Neural progenitor cell (in vitro differentiated cells): ENCODE results near the gene TRAPPC2L. TPM values are rescaled to one million over a fixed set of nuclear protein-coding genes. Genes with fewer than 3 reads are reported as not detected.

Source experiments
- DNase-seq: peaks from one replicate; pipeline ENCODE4 v3.0.0-alpha.2; 2016; ENCODE audit warnings: low spot score
- H2AFZ ChIP-seq: fragments of 200-600 bp; sonication (generic); replicated peaks from 2 replicates; pipeline ENCODE4 v1.6.1; 2016; ENCODE audit warnings: antibody characterized with exemption
- H3F3A ChIP-seq: fragments of 200-600 bp; sonication (generic); 2 replicates; pipeline ENCODE4 v1.6.1; 2016; ENCODE audit warnings: antibody characterized with exemption, low read depth
- H3K27ac ChIP-seq: fragments of 200-600 bp; sonication (generic); 2 replicates; pipeline ENCODE4 v1.5.1; 2016; ENCODE audit warnings: mild to moderate bottlenecking
- H3K27me3 ChIP-seq: fragments of 200-600 bp; sonication (generic); 2 replicates; pipeline ENCODE4 v1.6.1; 2016; ENCODE audit warnings: mild to moderate bottlenecking, moderate library complexity
- H3K36me3 ChIP-seq: fragments of 200-600 bp; sonication (generic); 2 replicates; pipeline ENCODE4 v1.5.1; 2016
- H3K4me1 ChIP-seq: fragments of 200-600 bp; sonication (generic); 2 replicates; pipeline ENCODE4 v1.6.1; 2016; ENCODE audit warnings: mixed run types
- H3K4me2 ChIP-seq: fragments of 200-600 bp; sonication (generic); 2 replicates; pipeline ENCODE4 v1.6.1; 2016
- H3K4me3 ChIP-seq: fragments of 200-600 bp; sonication (generic); 2 replicates; pipeline ENCODE4 v1.5.1; 2016
- H3K79me2 ChIP-seq: fragments of 200-600 bp; sonication (generic); 2 replicates; pipeline ENCODE4 v1.6.1; 2016; ENCODE audit warnings: low read depth
- H3K9ac ChIP-seq: fragments of 200-600 bp; sonication (generic); 2 replicates; pipeline ENCODE4 v1.6.1; 2016
- H3K9me3 ChIP-seq: fragments of 200-600 bp; sonication (generic); 2 replicates; pipeline ENCODE4 v1.5.1; 2016; ENCODE audit warnings: low read depth
- H4K20me1 ChIP-seq: fragments of 200-600 bp; sonication (generic); 2 replicates; pipeline ENCODE4 v1.6.1; 2016; ENCODE audit warnings: low read depth
- H3K27ac Mint-ChIP-seq: 3 replicates; pipeline ENCODE4 v1.8.0; 2021; ENCODE audit warnings: mixed read lengths
- H3K27me3 Mint-ChIP-seq: 2 replicates; pipeline ENCODE4 v1.8.0; 2022; ENCODE audit warnings: low read depth, mild to moderate bottlenecking, inconsistent platforms, moderate library complexity, mixed read lengths; ENCODE audit not compliant: insufficient read depth
- H3K36me3 Mint-ChIP-seq: 3 replicates; pipeline ENCODE4 v1.8.0; 2021; ENCODE audit warnings: mixed read lengths
- H3K4me1 Mint-ChIP-seq: 3 replicates; pipeline ENCODE4 v1.8.0; 2021; ENCODE audit warnings: mixed read lengths
- H3K4me3 Mint-ChIP-seq: 3 replicates; pipeline ENCODE4 v1.8.0; 2021; ENCODE audit warnings: mild to moderate bottlenecking, moderate library complexity, mixed read lengths
- H3K9me3 Mint-ChIP-seq: 3 replicates; pipeline ENCODE4 v1.8.0; 2020; ENCODE audit warnings: mixed read lengths
- CTCF ChIP-seq: fragments of 200-600 bp; sonication (generic); IDR thresholded peaks from 2 replicates; pipeline ENCODE4 v1.5.1; 2017; ENCODE audit warnings: antibody characterized with exemption, mild to moderate bottlenecking
- EZH2 ChIP-seq: fragments of 200-600 bp; sonication (generic); IDR thresholded peaks from 2 replicates; pipeline ENCODE4 v1.6.1; 2017; ENCODE audit warnings: antibody characterized with exemption, mild to moderate bottlenecking, moderate library complexity
- EZH2phosphoT487 ChIP-seq: fragments of 200-600 bp; sonication (generic); IDR thresholded peaks from 2 replicates; pipeline ENCODE4 v1.6.1; 2017; ENCODE audit warnings: antibody characterized with exemption
- total RNA-seq: library from RNA; depleted of rRNA; stranded (reverse); fragments of >200 nt; gene quantifications from 2 replicates; pipeline ENCODE4 v1.2.3, GENCODE V29; 2015; ENCODE audit warnings: low replicate concordance

TRAPPC2L gene
- total RNA-seq, 1 donor from 2014 or later: 31.8 TPM

GRCh38 chr16:88864099-88864498, 7.2 kb downstream of the TRAPPC2L start:
- TF ChIP-seq EZH2 (no peak), EZH2phosphoT487 (no peak), CTCF (no peak)
- H3K27me3 Mint-ChIP-seq: no peaks in the 10 kb centered on the region
- no peaks in the 10 kb centered on the region for H3K4me1 ChIP-seq
- H3K4me1 Mint-ChIP-seq: no peaks in the 10 kb centered on the region
- no peaks in the 10 kb centered on the region for H3K9me3 Mint-ChIP-seq
- H3K4me2 ChIP-seq: no peak overlapping the region
- H4K20me1 ChIP-seq: no peaks in the 10 kb centered on the region
- no peak overlapping the region for H3K4me3 Mint-ChIP-seq
- H2AFZ ChIP-seq: no peak overlapping the region
- H3K27me3 ChIP-seq: no peaks in the 10 kb centered on the region
- no peak overlapping the region for H3K27ac Mint-ChIP-seq
- H3K79me2 ChIP-seq: no peaks in the 10 kb centered on the region
- no peaks in the 10 kb centered on the region for H3K9me3 ChIP-seq
- peaks cover 2% of the 10 kb centered on the region for H3K36me3 Mint-ChIP-seq
- H3K9ac ChIP-seq: no peak overlapping the region
- H3K27ac ChIP-seq: no peak overlapping the region
- H3F3A ChIP-seq: no peaks in the 10 kb centered on the region
- no peaks in the 10 kb centered on the region for H3K36me3 ChIP-seq
- no peak for DNase-seq
- H3K4me3 ChIP-seq: no peak overlapping the region

GRCh38 chr16:88864521-88864920, 7.6 kb downstream of the TRAPPC2L start:
- no peaks in the 10 kb centered on the region for H3K4me1 ChIP-seq
- H3K36me3 Mint-ChIP-seq: peaks cover 2% of the 10 kb centered on the region
- H4K20me1 ChIP-seq: no peaks in the 10 kb centered on the region
- H3K4me2 ChIP-seq: no peak overlapping the region
- H3K36me3 ChIP-seq: no peaks in the 10 kb centered on the region
- H3K4me3 Mint-ChIP-seq: no peak overlapping the region
- no peaks in the 10 kb centered on the region for H3F3A ChIP-seq
- H3K9me3 ChIP-seq: no peaks in the 10 kb centered on the region
- H3K9me3 Mint-ChIP-seq: no peaks in the 10 kb centered on the region
- H3K27me3 ChIP-seq: no peaks in the 10 kb centered on the region
- TF ChIP-seq EZH2 (no peak), CTCF (no peak), EZH2phosphoT487 (no peak)
- no peak for DNase-seq
- H3K27me3 Mint-ChIP-seq: peaks cover 2% of the 10 kb centered on the region
- H3K27ac ChIP-seq: no peak overlapping the region
- H2AFZ ChIP-seq: no peak overlapping the region
- H3K27ac Mint-ChIP-seq: no peak overlapping the region
- no peak overlapping the region for H3K4me3 ChIP-seq
- no peak overlapping the region for H3K9ac ChIP-seq
- no peaks in the 10 kb centered on the region for H3K79me2 ChIP-seq
- no peaks in the 10 kb centered on the region for H3K4me1 Mint-ChIP-seq

- Mint-ChIP-seq H3K4me3 (no peak overlapping the region), H3K27ac (no peak overlapping the region), H3K9me3 (no peaks in the 10 kb centered on the region), H3K27me3 (peaks cover 2% of the 10 kb centered on the region), H3K4me1 (no peaks in the 10 kb centered on the region), H3K36me3 (no peaks in the 10 kb centered on the region)
- Histone ChIP-seq H3K4me2 (no peak overlapping the region), H3K36me3 (no peaks in the 10 kb centered on the region), H3K27me3 (no peaks in the 10 kb centered on the region), H3K79me2 (no peaks in the 10 kb centered on the region), H3K27ac (no peak overlapping the region), H3K9ac (no peak overlapping the region), H3K9me3 (no peaks in the 10 kb centered on the region), H2AFZ (no peak overlapping the region), H4K20me1 (no peaks in the 10 kb centered on the region), H3F3A (no peaks in the 10 kb centered on the region), H3K4me3 (no peak overlapping the region), H3K4me1 (no peaks in the 10 kb centered on the region)
- no peak for TF ChIP-seq EZH2
- no peak for TF ChIP-seq CTCF
- no peak for TF ChIP-seq EZH2phosphoT487
- no peak for DNase-seq
Observed at GRCh38 chr16:88865310-88865709, 8.4 kb downstream of the TRAPPC2L start.

GRCh38 chr16:88865742-88866141, 8.8 kb downstream of the TRAPPC2L start:
- H3K36me3 Mint-ChIP-seq: no peaks in the 10 kb centered on the region
- Histone ChIP-seq H3K9ac (peak overlapping the region; percentile 49), H3K4me2 (no peak overlapping the region), H3F3A (no peaks in the 10 kb centered on the region), H4K20me1 (no peaks in the 10 kb centered on the region), H3K9me3 (no peaks in the 10 kb centered on the region), H3K4me1 (no peaks in the 10 kb centered on the region), H2AFZ (no peak overlapping the region), H3K79me2 (no peaks in the 10 kb centered on the region), H3K4me3 (no peak overlapping the region), H3K36me3 (no peaks in the 10 kb centered on the region), H3K27me3 (no peaks in the 10 kb centered on the region), H3K27ac (no peak overlapping the region)
- no peak overlapping the region for H3K4me3 Mint-ChIP-seq
- no peaks in the 10 kb centered on the region for H3K9me3 Mint-ChIP-seq
- H3K4me1 Mint-ChIP-seq: no peaks in the 10 kb centered on the region
- DNase-seq: no peak
- H3K27me3 Mint-ChIP-seq: peaks cover 2% of the 10 kb centered on the region
- TF ChIP-seq EZH2phosphoT487 (no peak), EZH2 (no peak), CTCF (no peak)
- no peak overlapping the region for H3K27ac Mint-ChIP-seq
